ENCODE results near the gene COMMD2.

GRCh38 chr3:149776170-149776569, 23.9 kb upstream of the COMMD2 start:
- TF ChIP-seq EZH2 (IDR thresholded peaks at IDR 0.05; ENCODE audit: insufficient read depth, poor library complexity, severe bottlenecking): no peak
- no peak for TF ChIP-seq EZH2phosphoT487 (IDR thresholded peaks at IDR 0.05; ENCODE audit: insufficient read depth, low read depth)

All from GM23248 (cell line).